Fibroblast of skin of abdomen (primary cell): ENCODE data around the gene SYNCRIP. TPM values are rescaled to one million over a fixed set of nuclear protein-coding genes. Genes with fewer than 3 reads are reported as not detected.
A peak's percentile ranks its signal among the peaks of the same experiment; 100 is the strongest.
"Not testable (repeated sequence)": the region's sequence is repeated elsewhere in the genome, so short reads cannot be mapped to it uniquely, and the experiment has no call there.

ENCODE experiments used
- DNase-seq: peaks from one replicate; pipeline ENCODE4 v3.0.0-alpha.2; 2013
- polyA plus RNA-seq, 2 experiments: library from polyadenylated mRNA; unstranded; fragments of 120-200 nt; gene quantifications; one replicate each; pipeline ENCODE4 v1.2.1, GENCODE V29; 2013; ENCODE audit not compliant: insufficient read length in 2 of 2

SYNCRIP gene
- polyA plus RNA-seq (2013, experiment 1 of 2; ENCODE audit: insufficient read length), result 145 TPM
- 143 TPM for polyA plus RNA-seq (2013, experiment 2 of 2; ENCODE audit: insufficient read length)

- DNase-seq, result peak; percentile 99
These were observed at the start of gene SYNCRIP for GRCh38 chr6:85642774-85643536. Gene SYNCRIP, minus strand, starts transcription at chr6:85642886. Its CDS starts 1,447 bp downstream, at chr6:85641439.

GRCh38 chr6:85691478-85691877 lies 48.8 kb upstream of the SYNCRIP start:
- no peak for DNase-seq

- no peak for DNase-seq
These were observed 47.4 kb upstream of the SYNCRIP start for GRCh38 chr6:85690071-85690470.

- DNase-seq, result no peak
These were observed 43.0 kb upstream of the SYNCRIP start for GRCh38 chr6:85685713-85686112.

GRCh38 chr6:85684809-85685171 lies 42.1 kb upstream of the SYNCRIP start:
- DNase-seq, result no peak

- no peak for DNase-seq
These were observed 41.6 kb upstream of the SYNCRIP start for GRCh38 chr6:85684133-85684808.

GRCh38 chr6:85681899-85682298 lies 39.2 kb upstream of the SYNCRIP start:
- DNase-seq, result not testable (repeated sequence)

GRCh38 chr6:85680388-85680787 lies 37.7 kb upstream of the SYNCRIP start:
- DNase-seq, result no peak

- no peak for DNase-seq
These were observed 36.9 kb upstream of the SYNCRIP start for GRCh38 chr6:85679445-85680123.

- peak; percentile 100 for DNase-seq
These were observed 36.1 kb upstream of the SYNCRIP start for GRCh38 chr6:85678602-85679444.

GRCh38 chr6:85678026-85678601 lies 35.4 kb upstream of the SYNCRIP start:
- DNase-seq, result no peak

GRCh38 chr6:85677234-85677956 lies 34.7 kb upstream of the SYNCRIP start:
- DNase-seq, result peak; percentile 44

GRCh38 chr6:85676086-85676729 lies 33.5 kb upstream of the SYNCRIP start:
- DNase-seq, result no peak

GRCh38 chr6:85675030-85675819 lies 32.5 kb upstream of the SYNCRIP start:
- peak; percentile 58 for DNase-seq

GRCh38 chr6:85674604-85675003 lies 31.9 kb upstream of the SYNCRIP start:
- DNase-seq, result no peak

GRCh38 chr6:85673198-85674139 lies 30.8 kb upstream of the SYNCRIP start:
- DNase-seq, result no peak

- DNase-seq, result no peak
These were observed 29.9 kb upstream of the SYNCRIP start for GRCh38 chr6:85672623-85673022.

GRCh38 chr6:85672050-85672449 lies 29.4 kb upstream of the SYNCRIP start:
- DNase-seq, result no peak

- DNase-seq, result peak; percentile 48
These were observed 27.9 kb upstream of the SYNCRIP start for GRCh38 chr6:85670573-85670972.
